Activated T-helper 17 cell treated with anti-CD3 and anti-CD28 coated beads, Interleukin-2, amount 50 U/mL, for 72 hours (primary cell): ENCODE measurements around the gene DPP10. TPM values are rescaled to one million over a fixed set of nuclear protein-coding genes. Genes with fewer than 3 reads are reported as not detected.

Experiments
- ATAC-seq: fragments of 150-1000 bp; cut with Tn5 transposase; replicated peaks from 2 replicates; pipeline ENCODE4 v1.10.0; 2021; ENCODE audit warnings: mild to moderate bottlenecking, moderate library complexity
- H3K27ac Mint-ChIP-seq: one replicate; pipeline ENCODE4 v1.8.0; 2022; ENCODE audit warnings: mixed read lengths
- H3K27me3 Mint-ChIP-seq: one replicate; pipeline ENCODE4 v1.8.0; 2022; ENCODE audit warnings: mixed read lengths
- H3K36me3 Mint-ChIP-seq: one replicate; pipeline ENCODE4 v1.8.0; 2022; ENCODE audit warnings: low read depth, mild to moderate bottlenecking, mixed read lengths
- H3K4me1 Mint-ChIP-seq: one replicate; pipeline ENCODE4 v1.8.0; 2022; ENCODE audit warnings: mixed read lengths
- H3K4me3 Mint-ChIP-seq: one replicate; pipeline ENCODE4 v1.8.0; 2022; ENCODE audit warnings: mild to moderate bottlenecking, mixed read lengths
- H3K9me3 Mint-ChIP-seq: one replicate; pipeline ENCODE4 v1.8.0; 2022; ENCODE audit warnings: mixed read lengths
- total RNA-seq, 2 donors: library from RNA; stranded (reverse); gene quantifications; one replicate each; pipeline ENCODE4 v1.2.3, GENCODE V29; 2022

The DPP10 gene
- total RNA-seq, 2 donors from 2014 or later, result not detected

GRCh38 chr2:114800371-114800770 is 357.9 kb downstream of the DPP10 start:
- H3K9me3 Mint-ChIP-seq, result no peaks in the 10 kb centered on the region
- no peaks in the 10 kb centered on the region for H3K27me3 Mint-ChIP-seq
- H3K36me3 Mint-ChIP-seq, result no peaks in the 10 kb centered on the region
- no peak overlapping the region for H3K27ac Mint-ChIP-seq
- no peaks in the 10 kb centered on the region for H3K4me1 Mint-ChIP-seq
- H3K4me3 Mint-ChIP-seq, result no peak overlapping the region
- no peak for ATAC-seq

- Mint-ChIP-seq H3K27me3 (no peaks in the 10 kb centered on the region), H3K9me3 (peaks cover 4% of the 10 kb centered on the region), H3K27ac (no peak overlapping the region), H3K4me1 (no peaks in the 10 kb centered on the region), H3K4me3 (no peak overlapping the region), H3K36me3 (no peaks in the 10 kb centered on the region)
- no peak for ATAC-seq
These were observed 362.8 kb downstream of the DPP10 start for GRCh38 chr2:114805195-114805594.

- ATAC-seq, result no peak
- H3K27me3 Mint-ChIP-seq, result no peaks in the 10 kb centered on the region
- no peaks in the 10 kb centered on the region for H3K36me3 Mint-ChIP-seq
- H3K4me3 Mint-ChIP-seq, result no peak overlapping the region
- H3K9me3 Mint-ChIP-seq, result peaks cover 4% of the 10 kb centered on the region
- H3K4me1 Mint-ChIP-seq, result no peaks in the 10 kb centered on the region
- no peak overlapping the region for H3K27ac Mint-ChIP-seq
These were observed 367.7 kb downstream of the DPP10 start for GRCh38 chr2:114810092-114810491.

GRCh38 chr2:114812261-114812660 is 369.8 kb downstream of the DPP10 start:
- no peaks in the 10 kb centered on the region for H3K4me1 Mint-ChIP-seq
- peaks cover 3% of the 10 kb centered on the region for H3K9me3 Mint-ChIP-seq
- no peak overlapping the region for H3K4me3 Mint-ChIP-seq
- no peak overlapping the region for H3K27ac Mint-ChIP-seq
- ATAC-seq, result no peak
- no peaks in the 10 kb centered on the region for H3K36me3 Mint-ChIP-seq
- H3K27me3 Mint-ChIP-seq, result no peaks in the 10 kb centered on the region

GRCh38 chr2:114814355-114814754 is 371.9 kb downstream of the DPP10 start:
- H3K27ac Mint-ChIP-seq, result no peak overlapping the region
- no peak overlapping the region for H3K4me3 Mint-ChIP-seq
- H3K4me1 Mint-ChIP-seq, result no peaks in the 10 kb centered on the region
- ATAC-seq, result no peak
- no peaks in the 10 kb centered on the region for H3K27me3 Mint-ChIP-seq
- H3K9me3 Mint-ChIP-seq, result peaks cover 3% of the 10 kb centered on the region
- no peaks in the 10 kb centered on the region for H3K36me3 Mint-ChIP-seq

GRCh38 chr2:114821055-114821454 is 378.6 kb downstream of the DPP10 start:
- Mint-ChIP-seq H3K36me3 (no peaks in the 10 kb centered on the region), H3K27me3 (peaks cover 3% of the 10 kb centered on the region), H3K4me3 (no peak overlapping the region), H3K9me3 (peaks cover 12% of the 10 kb centered on the region), H3K4me1 (no peaks in the 10 kb centered on the region), H3K27ac (no peak overlapping the region)
- no peak for ATAC-seq

GRCh38 chr2:114843963-114844362 is 401.5 kb downstream of the DPP10 start:
- no peak for ATAC-seq
- no peaks in the 10 kb centered on the region for H3K36me3 Mint-ChIP-seq
- no peak overlapping the region for H3K4me3 Mint-ChIP-seq
- H3K27me3 Mint-ChIP-seq, result no peaks in the 10 kb centered on the region
- H3K9me3 Mint-ChIP-seq, result peaks cover 6% of the 10 kb centered on the region
- H3K4me1 Mint-ChIP-seq, result no peaks in the 10 kb centered on the region
- H3K27ac Mint-ChIP-seq, result no peak overlapping the region

- Mint-ChIP-seq H3K4me3 (no peak overlapping the region), H3K27me3 (no peaks in the 10 kb centered on the region)
These were observed 414.8 kb downstream of the DPP10 start for GRCh38 chr2:114857196-114857595.

GRCh38 chr2:114859726-114860510 is 417.5 kb downstream of the DPP10 start:
- no peak overlapping the region for H3K27ac Mint-ChIP-seq

More at GRCh38 chr2:114857196-114857595, 414.8 kb downstream of the DPP10 start:
- no peak for ATAC-seq
- Mint-ChIP-seq H3K36me3 (no peaks in the 10 kb centered on the region), H3K27ac (no peak overlapping the region), H3K9me3 (peaks cover 3% of the 10 kb centered on the region), H3K4me1 (no peaks in the 10 kb centered on the region)

GRCh38 chr2:114862243-114862642 is 419.8 kb downstream of the DPP10 start:
- Mint-ChIP-seq H3K27ac (no peak overlapping the region), H3K36me3 (no peaks in the 10 kb centered on the region), H3K4me1 (no peaks in the 10 kb centered on the region), H3K4me3 (no peak overlapping the region), H3K27me3 (no peaks in the 10 kb centered on the region), H3K9me3 (no peaks in the 10 kb centered on the region)
- no peak for ATAC-seq

More at GRCh38 chr2:114859726-114860510, 417.5 kb downstream of the DPP10 start:
- no peaks in the 10 kb centered on the region for H3K9me3 Mint-ChIP-seq
- no peaks in the 10 kb centered on the region for H3K27me3 Mint-ChIP-seq
- H3K4me1 Mint-ChIP-seq, result no peaks in the 10 kb centered on the region
- H3K4me3 Mint-ChIP-seq, result no peak overlapping the region
- H3K36me3 Mint-ChIP-seq, result no peaks in the 10 kb centered on the region
- no peak for ATAC-seq

GRCh38 chr2:114864901-114865300 is 422.5 kb downstream of the DPP10 start:
- Mint-ChIP-seq H3K36me3 (no peaks in the 10 kb centered on the region), H3K4me3 (no peak overlapping the region), H3K27me3 (no peaks in the 10 kb centered on the region), H3K4me1 (no peaks in the 10 kb centered on the region), H3K27ac (no peak overlapping the region), H3K9me3 (peaks cover 3% of the 10 kb centered on the region)
- no peak for ATAC-seq

- Mint-ChIP-seq H3K4me3 (no peak overlapping the region), H3K27me3 (no peaks in the 10 kb centered on the region), H3K9me3 (peaks cover 10% of the 10 kb centered on the region), H3K36me3 (no peaks in the 10 kb centered on the region), H3K4me1 (no peaks in the 10 kb centered on the region), H3K27ac (no peak overlapping the region)
- ATAC-seq, result no peak
These were observed 437.6 kb downstream of the DPP10 start for GRCh38 chr2:114880046-114880445.

GRCh38 chr2:114919985-114920384 is 477.5 kb downstream of the DPP10 start:
- H3K9me3 Mint-ChIP-seq, result peaks cover 12% of the 10 kb centered on the region
- no peak overlapping the region for H3K27ac Mint-ChIP-seq
- no peaks in the 10 kb centered on the region for H3K27me3 Mint-ChIP-seq
- ATAC-seq, result no peak
- H3K4me1 Mint-ChIP-seq, result no peaks in the 10 kb centered on the region
- H3K4me3 Mint-ChIP-seq, result no peak overlapping the region
- H3K36me3 Mint-ChIP-seq, result no peaks in the 10 kb centered on the region

- no peaks in the 10 kb centered on the region for H3K27me3 Mint-ChIP-seq
- peaks cover 5% of the 10 kb centered on the region for H3K9me3 Mint-ChIP-seq
- H3K4me1 Mint-ChIP-seq, result no peaks in the 10 kb centered on the region
- H3K4me3 Mint-ChIP-seq, result no peak overlapping the region
- no peak overlapping the region for H3K27ac Mint-ChIP-seq
- no peak for ATAC-seq
- H3K36me3 Mint-ChIP-seq, result no peaks in the 10 kb centered on the region
These were observed 479.6 kb downstream of the DPP10 start for GRCh38 chr2:114922076-114922475.

GRCh38 chr2:114925296-114926255 is 483.1 kb downstream of the DPP10 start:
- ATAC-seq, result no peak
- H3K27me3 Mint-ChIP-seq, result no peaks in the 10 kb centered on the region
- no peak overlapping the region for H3K4me3 Mint-ChIP-seq
- no peaks in the 10 kb centered on the region for H3K36me3 Mint-ChIP-seq
- no peak overlapping the region for H3K27ac Mint-ChIP-seq
- peaks cover 8% of the 10 kb centered on the region for H3K9me3 Mint-ChIP-seq
- H3K4me1 Mint-ChIP-seq, result no peaks in the 10 kb centered on the region
